OCI-M2 (cell line): ENCODE measurements around the gene ITIH3.

Experiments
- DNase-seq: peaks from one replicate; lab custom pipeline; 2025; ENCODE audit not compliant: unreplicated experiment; lab: John Stamatoyannopoulos, UW

Gene ITIH3

DNA sequence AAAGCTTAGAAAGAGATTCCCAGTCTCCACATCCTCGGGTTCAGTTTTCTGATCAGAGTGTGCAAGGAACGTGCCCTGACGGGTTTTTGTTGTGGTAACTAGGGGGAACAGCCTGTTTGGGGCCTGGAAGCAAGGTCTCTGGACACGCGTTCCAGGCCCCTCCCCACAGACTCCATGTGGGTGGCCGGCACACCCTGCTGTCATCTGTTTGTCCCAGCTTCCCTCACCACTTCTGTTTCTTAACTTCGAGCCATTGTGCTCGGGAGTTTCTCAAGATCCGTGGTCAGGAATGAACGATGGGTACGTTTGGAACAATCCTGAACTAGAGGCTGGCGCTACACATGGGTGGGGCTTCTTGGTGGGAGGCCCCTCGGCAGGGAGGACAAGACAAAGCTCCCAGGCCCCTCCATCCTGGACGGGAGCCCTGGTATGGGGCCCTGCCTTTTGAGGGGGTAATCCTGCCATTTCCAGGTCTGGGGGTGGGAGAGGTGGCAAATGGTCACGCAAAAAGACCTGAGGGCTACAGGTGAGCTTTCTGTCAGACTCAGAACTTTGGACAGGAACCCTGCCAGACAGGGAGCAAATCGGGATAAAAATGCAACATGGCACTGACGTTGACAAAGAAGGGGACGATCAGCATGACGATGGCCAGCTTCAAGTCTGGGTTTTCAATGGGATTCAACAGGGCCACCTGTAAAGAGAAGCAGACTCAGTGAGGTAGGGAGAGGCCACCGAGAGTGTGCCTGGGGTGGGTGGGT, 48.7 kb downstream of the ITIH3 start:
- no peak for DNase-seq

DNA sequence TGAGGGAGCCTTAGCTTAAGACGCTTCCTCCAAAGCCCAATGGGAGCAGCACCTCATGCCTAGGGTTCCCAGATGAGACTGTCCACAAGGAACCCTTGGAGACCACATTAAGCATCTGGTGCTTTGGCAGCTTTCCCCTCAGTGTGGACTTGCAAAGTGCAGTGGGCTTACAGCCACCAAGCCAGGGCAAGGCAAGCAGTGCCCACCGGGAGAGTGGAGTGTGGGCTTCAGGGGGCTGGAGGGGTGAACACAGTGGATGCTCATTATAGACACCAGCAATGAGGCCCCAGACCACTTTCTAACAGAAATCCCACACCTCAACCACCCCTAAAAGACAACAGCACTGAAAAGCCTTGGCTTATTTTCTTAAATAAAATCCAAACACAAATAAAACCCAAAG, 49.3 kb downstream of the ITIH3 start:
- DNase-seq = no peak

DNA sequence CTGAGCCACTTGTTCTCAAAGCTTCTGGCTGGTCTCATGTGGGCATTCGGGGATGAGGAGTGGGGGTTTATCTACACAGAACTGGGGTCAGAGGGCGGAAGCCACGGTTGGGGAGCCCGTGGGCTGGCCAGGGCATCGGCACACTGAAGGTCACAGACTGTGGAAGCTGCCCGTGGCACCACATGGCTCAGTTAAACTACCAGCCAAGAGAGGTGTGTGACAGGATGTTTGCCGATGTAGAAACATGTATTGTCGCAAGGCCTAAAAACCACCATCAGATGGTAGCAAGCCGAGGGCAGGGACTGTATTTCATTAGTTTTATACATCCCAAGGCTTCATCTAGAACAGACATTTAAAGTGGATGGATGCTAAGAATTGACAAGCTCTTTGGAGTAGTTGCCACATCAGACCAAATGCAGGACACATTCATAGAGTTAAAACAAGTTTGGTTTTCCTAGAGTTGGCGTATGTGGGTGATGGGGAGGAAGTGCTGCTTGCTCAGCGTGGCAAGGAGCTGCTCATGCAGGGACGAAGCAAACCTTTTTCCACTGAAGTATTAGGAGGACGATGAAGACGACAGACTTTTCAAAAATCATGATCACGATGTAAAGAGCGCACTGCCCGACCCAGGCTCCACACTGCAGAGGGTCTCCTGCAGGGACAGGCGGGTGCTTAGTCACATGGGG, 49.8 kb downstream of the ITIH3 start:
- no peak for DNase-seq

DNA sequence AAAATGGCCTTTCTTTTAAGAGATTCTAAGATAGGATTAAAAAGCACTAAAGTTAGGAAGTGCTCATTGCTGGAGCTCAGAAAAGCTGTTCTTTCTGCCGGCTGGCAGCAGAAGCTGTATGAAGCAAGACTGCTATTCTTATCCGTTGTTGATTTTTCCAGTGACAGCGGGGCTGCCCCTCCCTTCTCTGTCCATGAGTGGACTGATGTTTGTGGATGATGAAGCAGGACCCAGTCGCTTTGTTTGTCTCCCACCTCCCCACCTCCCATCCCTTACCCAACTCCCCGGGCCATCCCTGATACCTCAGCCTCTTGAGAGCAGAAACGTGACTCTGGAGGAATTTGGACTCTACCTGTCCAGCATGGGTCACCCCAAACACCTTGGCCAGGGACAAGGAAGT, 50.6 kb downstream of the ITIH3 start:
- no peak for DNase-seq

DNA sequence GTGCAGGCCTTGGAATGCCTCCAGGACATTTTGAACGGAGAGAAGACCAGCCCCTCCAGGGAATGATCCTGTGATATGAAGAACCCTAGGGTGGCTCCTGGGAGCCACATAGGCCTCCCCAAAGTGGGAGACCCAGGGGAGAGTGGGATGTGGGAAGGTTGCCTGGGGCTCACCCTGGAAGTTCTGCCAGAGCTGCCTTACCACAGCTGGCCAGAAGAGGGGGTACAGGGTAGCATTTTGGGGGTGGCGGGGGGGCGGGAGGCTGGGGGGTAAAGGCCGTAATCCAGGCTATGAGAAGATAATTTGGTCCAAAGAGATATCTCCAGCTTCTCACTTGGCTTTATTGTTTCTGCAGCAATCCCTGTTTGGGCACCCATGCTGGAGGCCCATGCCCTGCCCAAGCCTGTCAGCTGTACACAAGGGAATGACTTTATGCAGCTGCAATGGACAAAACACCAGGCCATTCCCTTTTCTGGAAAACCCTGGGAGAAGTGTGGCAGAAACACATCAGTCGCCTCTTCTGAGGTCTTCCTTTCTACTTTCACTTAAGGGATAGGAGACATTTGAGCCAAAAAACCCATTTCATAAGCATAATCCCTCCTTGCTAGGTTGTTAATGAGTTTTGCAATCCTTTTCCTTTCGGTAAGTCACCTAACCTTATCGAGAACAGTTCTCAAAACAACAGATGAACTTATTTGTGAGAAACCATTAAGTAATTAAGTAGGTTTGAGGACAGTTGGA, 51.3 kb downstream of the ITIH3 start:
- no peak for DNase-seq

DNA sequence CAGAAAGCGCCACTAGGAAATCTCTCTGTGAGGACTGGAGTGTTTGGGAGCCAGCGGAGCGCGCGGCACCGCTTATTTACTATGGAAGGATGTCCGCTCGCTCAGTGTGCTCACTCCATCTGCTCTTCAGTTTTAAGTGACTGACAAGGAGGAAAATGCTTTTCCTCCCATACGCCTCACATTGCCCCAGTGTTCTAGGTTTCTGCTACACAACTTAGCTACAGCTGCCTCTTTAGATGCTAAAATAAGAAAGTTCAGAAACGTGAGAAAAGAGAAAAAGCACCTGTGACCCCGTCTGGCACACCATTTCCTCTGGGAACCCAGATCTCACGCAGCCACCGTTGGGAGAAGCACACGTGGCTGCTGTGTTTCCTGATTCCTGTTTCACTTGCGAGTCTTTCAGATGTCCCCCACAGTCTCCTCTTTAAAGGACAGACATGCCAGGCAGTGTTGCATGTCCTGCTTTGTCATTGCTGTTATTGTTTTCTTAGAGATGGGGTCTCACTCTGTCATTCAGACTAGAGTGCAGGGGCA, 51.9 kb downstream of the ITIH3 start:
- no peak for DNase-seq

DNA sequence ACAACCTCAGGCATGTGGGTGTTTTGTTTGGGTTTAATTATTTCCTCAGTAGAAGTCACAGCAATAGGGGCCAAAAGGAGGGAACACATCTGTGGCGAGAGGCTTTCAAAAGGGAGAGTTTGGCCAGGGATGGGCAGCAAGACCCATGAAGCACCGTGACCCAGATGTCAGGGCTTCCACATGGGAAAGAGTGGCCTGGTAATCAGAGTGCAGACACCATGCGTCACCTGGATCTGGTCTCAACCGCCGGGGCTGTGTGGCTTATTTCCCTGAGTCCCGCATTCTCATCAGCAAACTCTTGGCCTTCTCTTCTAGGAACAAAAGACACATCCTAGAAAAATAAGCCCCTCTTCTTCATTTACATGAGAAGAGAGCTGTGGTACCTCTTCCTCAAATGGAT, 52.6 kb downstream of the ITIH3 start:
- no peak for DNase-seq

DNA sequence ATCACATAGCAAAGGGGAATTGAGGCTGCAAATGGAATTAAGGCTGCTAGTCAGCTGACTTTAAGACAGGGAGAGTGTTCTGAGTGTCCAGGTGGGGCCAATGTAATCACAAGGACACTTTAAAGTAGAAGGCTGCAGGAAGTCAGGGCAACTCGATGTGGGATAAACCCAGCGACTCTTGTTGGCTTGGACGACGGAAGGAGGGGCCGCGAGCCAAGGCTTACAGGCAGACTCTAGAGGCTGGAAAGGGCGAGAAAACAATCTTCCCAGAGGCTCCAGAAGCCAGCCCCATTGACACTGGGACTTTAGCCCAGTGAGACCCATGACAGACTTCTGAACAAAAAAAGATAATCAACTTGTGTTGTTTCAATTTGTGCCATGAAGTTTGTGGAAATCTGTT, 53.1 kb downstream of the ITIH3 start:
- DNase-seq = no peak

DNA sequence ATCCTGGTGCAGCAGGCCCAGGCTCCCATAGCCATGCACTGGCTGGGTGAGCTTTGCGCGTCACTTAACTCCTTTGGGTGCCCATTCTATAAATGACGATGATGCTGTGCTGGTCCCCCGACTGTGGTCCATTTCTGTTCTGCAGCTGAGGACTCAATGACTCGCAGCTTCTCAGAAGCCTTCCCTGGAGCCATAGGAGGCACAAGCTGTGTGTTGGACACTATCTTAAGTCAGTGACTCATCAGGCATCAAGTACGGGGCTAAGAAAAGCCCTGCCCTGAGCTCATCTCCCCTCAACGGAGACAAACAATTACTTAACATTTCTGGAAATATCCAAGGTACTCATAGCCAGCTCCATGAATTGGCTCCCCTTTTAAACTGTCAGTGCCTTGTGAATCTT, 54.0 kb downstream of the ITIH3 start:
- DNase-seq = no peak

DNA sequence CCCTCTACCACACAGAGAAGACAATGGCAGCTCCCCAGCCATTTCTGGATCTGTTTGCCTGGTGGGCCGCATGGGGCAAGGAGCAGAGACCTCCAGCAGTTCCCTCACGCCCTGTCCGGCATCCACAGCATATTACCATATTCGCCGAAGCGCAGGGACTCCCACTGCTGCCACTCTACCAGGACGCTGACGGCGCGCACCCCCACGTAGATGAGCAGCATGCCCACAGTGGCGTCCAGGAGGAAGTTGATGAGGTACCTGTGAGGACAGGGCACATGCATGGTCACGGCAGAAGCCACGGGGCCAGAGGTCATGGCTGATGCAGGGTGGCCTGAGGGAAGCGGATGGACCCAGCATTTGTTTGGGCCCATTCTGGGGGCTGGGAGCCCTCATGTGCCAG, 55.1 kb downstream of the ITIH3 start:
- DNase-seq = no peak

DNA sequence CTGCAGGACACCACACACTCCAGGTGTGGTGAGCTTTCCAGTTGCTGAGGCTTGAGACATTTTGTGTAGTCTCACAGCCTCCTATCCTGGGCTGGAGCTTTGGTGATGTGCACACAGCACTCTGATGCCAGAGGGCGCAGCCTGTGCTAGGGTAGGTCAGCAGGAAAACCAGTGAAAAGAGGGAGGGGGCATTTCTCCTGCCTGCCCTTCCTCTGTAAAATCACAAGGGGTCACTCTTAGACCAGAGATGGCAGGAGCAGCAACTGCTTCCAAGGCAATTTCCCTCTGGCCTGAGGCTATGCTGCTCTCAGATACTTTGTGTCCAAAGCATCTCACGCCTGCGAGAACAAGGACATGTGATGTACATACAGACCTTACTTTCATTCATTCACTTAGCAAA, 56.8 kb downstream of the ITIH3 start:
- DNase-seq = peak; percentile 20

DNA sequence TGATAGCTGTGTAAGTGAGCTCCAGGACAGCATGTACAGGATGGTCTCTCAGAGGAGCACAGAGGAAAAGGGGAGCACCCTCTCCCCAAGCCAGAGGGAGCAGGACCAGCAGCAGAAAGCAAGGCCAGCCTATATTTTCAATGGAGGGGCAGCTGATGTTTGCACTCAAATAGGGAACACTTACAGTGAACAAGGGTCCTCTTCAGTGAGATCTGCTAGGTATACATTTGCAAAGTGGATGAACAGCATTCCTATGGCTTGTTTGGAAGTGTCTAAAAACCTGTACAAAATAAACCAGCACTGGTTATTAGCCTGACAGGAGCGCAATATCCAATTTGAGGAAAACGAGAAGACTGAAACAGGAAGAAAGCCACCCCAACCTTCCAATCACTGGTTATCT, 57.8 kb downstream of the ITIH3 start:
- DNase-seq = no peak

DNA sequence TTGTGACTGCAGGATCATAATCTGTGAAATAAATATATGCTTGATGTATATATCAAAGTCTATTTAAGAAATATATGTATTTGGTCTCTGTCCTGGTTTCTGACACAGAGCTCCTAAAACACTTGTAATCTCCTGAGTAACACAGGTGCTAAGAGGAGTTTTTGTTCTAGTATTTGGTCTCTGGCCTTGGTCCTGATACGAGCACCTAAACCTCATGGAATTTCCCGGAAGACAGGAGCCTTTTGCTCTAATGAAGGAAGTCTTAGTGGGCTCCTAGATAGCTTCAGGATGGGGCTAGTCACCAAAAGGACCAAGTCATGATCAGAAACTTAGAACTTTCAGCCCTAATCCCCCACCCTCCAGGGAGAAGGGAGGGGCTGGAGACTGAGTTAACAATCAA, 59.4 kb downstream of the ITIH3 start:
- no peak for DNase-seq

DNA sequence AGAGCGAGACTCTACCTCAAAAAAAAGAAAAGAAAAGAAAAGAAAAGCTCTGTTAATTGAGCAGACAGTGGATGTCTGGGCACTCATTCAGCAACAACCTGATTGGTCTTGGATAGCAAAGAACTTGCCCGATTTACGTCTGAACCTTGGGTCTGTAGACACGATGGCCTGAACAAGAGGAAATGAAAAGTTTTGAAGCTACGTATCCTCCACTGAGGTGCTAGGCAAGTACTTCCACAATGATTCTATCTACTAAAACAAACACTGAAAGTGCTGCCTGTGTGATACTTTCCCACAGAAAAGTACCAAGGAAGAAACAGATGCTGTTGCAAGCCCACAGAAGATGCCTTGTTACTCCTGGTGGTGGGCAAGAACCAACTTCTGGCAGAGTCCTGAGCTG, 62.1 kb downstream of the ITIH3 start:
- no peak for DNase-seq

DNA sequence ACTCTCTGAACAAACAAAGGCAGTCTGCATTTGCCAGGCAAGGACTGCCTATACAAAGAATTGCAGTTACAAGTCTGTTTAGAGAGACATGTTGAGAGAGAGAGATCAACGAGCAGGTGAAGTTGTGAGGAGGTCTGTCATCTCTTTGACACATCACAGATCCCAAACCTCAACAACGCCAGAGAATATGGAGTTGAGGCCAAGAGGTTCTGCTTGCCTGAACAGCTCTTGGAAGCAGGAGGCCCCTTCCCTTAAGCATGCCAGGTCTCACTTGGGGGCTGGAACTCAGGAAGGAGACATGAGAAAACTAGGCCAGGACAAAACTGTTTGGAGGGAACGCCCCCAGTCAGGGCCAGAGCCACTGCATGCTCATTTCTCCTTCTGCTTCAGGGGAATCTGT, 62.5 kb downstream of the ITIH3 start:
- DNase-seq = no peak

DNA sequence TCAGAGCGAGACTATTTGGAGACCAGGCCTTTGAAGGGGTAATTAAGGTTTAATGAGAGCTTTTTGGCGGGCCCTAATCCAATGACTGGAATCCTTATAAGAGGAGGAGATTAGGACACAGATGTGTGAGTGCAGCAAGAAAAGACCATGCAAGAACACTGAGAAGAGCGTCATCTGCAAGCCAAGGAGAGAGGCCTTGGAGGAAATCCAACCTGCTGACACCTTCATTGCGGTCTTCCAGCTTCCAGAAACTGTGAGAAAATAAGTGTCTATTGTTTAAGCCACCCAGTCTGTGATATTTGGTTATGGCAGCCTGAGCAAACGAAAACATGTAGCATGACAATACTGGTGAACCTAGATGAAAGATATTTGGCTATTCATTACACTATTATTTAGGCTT, 63.3 kb downstream of the ITIH3 start:
- no peak for DNase-seq
